ENCODE data around the gene PDE4DIP. TPM values are rescaled to one million over a fixed set of nuclear protein-coding genes. Genes with fewer than 3 reads are reported as not detected.
"Not testable (repeated sequence)": the region's sequence is repeated elsewhere in the genome, so short reads cannot be mapped to it uniquely, and the experiment has no call there.

Gene PDE4DIP
- total RNA-seq, 2 donors from 2014 or later = 33.0 to 56.2 TPM

DNA sequence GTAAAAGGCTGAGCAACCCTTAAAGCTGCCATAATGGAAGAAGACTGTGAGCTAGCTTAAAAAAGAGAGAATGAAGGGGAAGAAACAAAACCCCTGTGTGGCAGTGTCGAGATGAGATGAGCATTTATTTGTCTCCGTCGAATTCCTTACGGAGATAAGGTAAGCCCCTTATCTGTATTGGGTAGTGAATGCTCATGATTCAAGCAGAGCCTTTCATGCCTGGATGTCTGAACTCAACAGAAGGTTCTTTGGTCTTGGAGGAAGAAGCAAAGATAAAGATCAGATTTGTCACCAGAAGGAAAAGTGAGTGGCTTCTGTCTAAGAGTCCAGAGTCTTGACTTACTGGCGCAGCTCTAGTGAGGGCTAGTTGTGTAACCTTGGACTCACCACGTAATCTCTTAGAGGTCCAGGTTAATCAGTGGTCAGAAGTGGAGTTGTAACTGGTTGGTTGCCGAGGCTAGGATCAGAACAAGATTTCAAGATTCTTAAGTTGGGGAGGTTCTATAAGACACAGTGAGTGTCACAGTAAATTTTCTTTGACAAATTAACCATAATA, 146.1 kb downstream of the PDE4DIP start:
- H3K9me3 ChIP-seq (ENCODE audit: control insufficient read depth, low read length); H3K27ac Mint-ChIP-seq; H3K4me1 ChIP-seq (ENCODE audit: control insufficient read depth, insufficient read depth, low read length); H3K27ac ChIP-seq (ENCODE audit: low read depth, low read length); H3K36me3 Mint-ChIP-seq (ENCODE audit: low read depth); H3K9me3 Mint-ChIP-seq; H3K36me3 ChIP-seq (ENCODE audit: control insufficient read depth, insufficient read depth, low read length); H3K27me3 Mint-ChIP-seq (ENCODE audit: insufficient read depth); H3K27me3 ChIP-seq (ENCODE audit: control insufficient read depth, insufficient read depth, low read length, poor library complexity, severe bottlenecking); H3K9ac ChIP-seq (ENCODE audit: extremely low read depth, low read length, poor library complexity, severe bottlenecking); H3K4me1 Mint-ChIP-seq; H3K4me3 ChIP-seq (ENCODE audit: low read length); H3K4me3 Mint-ChIP-seq: not testable (repeated sequence)
- WGBS, 2 experiments (ENCODE audit: insufficient coverage in 1 of 2, insufficient read length in 1 of 2) = 47 to 61% methylated on average over 2 to 4 of the region's 7 CpGs
- peak; percentile 40 for DNase-seq

GRCh38 chr1:148991818-148992217, 147.6 kb downstream of the PDE4DIP start:
- H3K27ac Mint-ChIP-seq; H3K9me3 Mint-ChIP-seq; H3K27me3 ChIP-seq (ENCODE audit: control insufficient read depth, insufficient read depth, low read length, poor library complexity, severe bottlenecking); H3K36me3 Mint-ChIP-seq (ENCODE audit: low read depth); H3K27me3 Mint-ChIP-seq (ENCODE audit: insufficient read depth); H3K9me3 ChIP-seq (ENCODE audit: control insufficient read depth, low read length); H3K4me1 Mint-ChIP-seq; DNase-seq; H3K36me3 ChIP-seq (ENCODE audit: control insufficient read depth, insufficient read depth, low read length); H3K4me3 Mint-ChIP-seq; H3K27ac ChIP-seq (ENCODE audit: low read depth, low read length); H3K9ac ChIP-seq (ENCODE audit: extremely low read depth, low read length, poor library complexity, severe bottlenecking); H3K4me1 ChIP-seq (ENCODE audit: control insufficient read depth, insufficient read depth, low read length); H3K4me3 ChIP-seq (ENCODE audit: low read length): not testable (repeated sequence)
- WGBS, 2 experiments (ENCODE audit: insufficient coverage in 1 of 2, insufficient read length in 1 of 2) = 86% methylated on average over 1 of the region's 2 CpGs; no CpG with 5 or more reads in 1 of the 2 experiments

- not testable (repeated sequence) for H3K27ac ChIP-seq (ENCODE audit: low read depth, low read length); H3K4me1 Mint-ChIP-seq; DNase-seq; H3K9ac ChIP-seq (ENCODE audit: extremely low read depth, low read length, poor library complexity, severe bottlenecking); H3K36me3 ChIP-seq (ENCODE audit: control insufficient read depth, insufficient read depth, low read length); H3K36me3 Mint-ChIP-seq (ENCODE audit: low read depth); H3K9me3 ChIP-seq (ENCODE audit: control insufficient read depth, low read length); H3K9me3 Mint-ChIP-seq; H3K4me3 Mint-ChIP-seq; H3K27me3 Mint-ChIP-seq (ENCODE audit: insufficient read depth); H3K4me3 ChIP-seq (ENCODE audit: low read length); H3K27ac Mint-ChIP-seq; H3K4me1 ChIP-seq (ENCODE audit: control insufficient read depth, insufficient read depth, low read length); H3K27me3 ChIP-seq (ENCODE audit: control insufficient read depth, insufficient read depth, low read length, poor library complexity, severe bottlenecking)
- no CpG with 5 or more reads among the region's 2 CpGs for WGBS, 2 experiments (ENCODE audit: insufficient coverage in 1 of 2, insufficient read length in 1 of 2)
Measured at GRCh38 chr1:148992364-148992763, 148.1 kb downstream of the PDE4DIP start.

DNA sequence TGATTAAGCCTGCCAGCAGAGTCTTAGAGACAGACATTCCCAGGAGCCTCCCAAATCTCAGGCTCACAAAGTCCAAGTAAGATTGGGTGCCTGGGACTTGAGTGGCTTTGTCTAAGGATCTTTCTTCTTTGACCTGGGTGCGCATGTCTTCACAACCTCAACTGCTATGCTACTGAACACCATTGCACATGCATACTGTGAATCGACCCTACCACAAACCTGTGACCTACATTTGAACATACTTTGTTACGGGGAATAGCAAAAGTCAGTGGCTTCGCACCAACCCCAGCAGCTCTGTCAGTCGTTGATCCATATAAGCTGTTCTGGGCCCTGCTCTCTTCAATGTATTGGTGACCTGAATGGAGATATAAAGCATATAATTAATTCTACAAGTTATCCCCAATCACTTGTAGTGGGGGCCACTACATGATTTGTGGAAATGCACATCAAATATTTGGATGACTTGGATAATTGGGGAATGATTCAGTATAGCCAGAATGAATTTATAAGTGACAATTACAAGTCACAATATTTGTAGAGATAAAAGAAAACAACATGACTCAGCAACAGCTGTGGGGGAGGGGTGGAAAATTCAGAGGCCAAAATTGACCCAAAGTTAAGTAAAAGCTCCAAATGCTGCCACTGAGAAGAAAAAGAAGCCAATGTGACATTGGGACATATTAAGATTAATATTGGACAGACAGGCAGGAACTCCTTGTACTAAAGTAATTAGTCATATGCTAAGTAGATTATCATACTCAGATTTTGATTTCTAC, 152.4 kb downstream of the PDE4DIP start:
- 87% methylated on average over 3 of the region's 5 CpGs; no CpG with 5 or more reads in 1 of the 2 experiments for WGBS, 2 experiments (ENCODE audit: insufficient coverage in 1 of 2, insufficient read length in 1 of 2)
- not testable (repeated sequence) for H3K9me3 Mint-ChIP-seq, H3K27ac Mint-ChIP-seq

GRCh38 chr1:148997405-148997804, 153.2 kb downstream of the PDE4DIP start:
- WGBS, 2 experiments (ENCODE audit: insufficient coverage in 1 of 2, insufficient read length in 1 of 2) = 89% methylated on average over 1 of the region's 6 CpGs; no CpG with 5 or more reads in 1 of the 2 experiments
- not testable (repeated sequence) for H3K4me1 Mint-ChIP-seq; H3K9me3 Mint-ChIP-seq; DNase-seq; H3K4me1 ChIP-seq (ENCODE audit: control insufficient read depth, insufficient read depth, low read length); H3K36me3 Mint-ChIP-seq (ENCODE audit: low read depth); H3K9me3 ChIP-seq (ENCODE audit: control insufficient read depth, low read length); H3K27ac Mint-ChIP-seq; H3K4me3 Mint-ChIP-seq; H3K27me3 Mint-ChIP-seq (ENCODE audit: insufficient read depth); H3K4me3 ChIP-seq (ENCODE audit: low read length); H3K9ac ChIP-seq (ENCODE audit: extremely low read depth, low read length, poor library complexity, severe bottlenecking); H3K36me3 ChIP-seq (ENCODE audit: control insufficient read depth, insufficient read depth, low read length); H3K27me3 ChIP-seq (ENCODE audit: control insufficient read depth, insufficient read depth, low read length, poor library complexity, severe bottlenecking); H3K27ac ChIP-seq (ENCODE audit: low read depth, low read length)

More for the DNA sequence above, 152.4 kb downstream of the PDE4DIP start:
- not testable (repeated sequence) for H3K27me3 Mint-ChIP-seq (ENCODE audit: insufficient read depth); H3K4me3 Mint-ChIP-seq; H3K9ac ChIP-seq (ENCODE audit: extremely low read depth, low read length, poor library complexity, severe bottlenecking); H3K4me1 Mint-ChIP-seq; H3K4me1 ChIP-seq (ENCODE audit: control insufficient read depth, insufficient read depth, low read length); H3K27me3 ChIP-seq (ENCODE audit: control insufficient read depth, insufficient read depth, low read length, poor library complexity, severe bottlenecking); DNase-seq; H3K4me3 ChIP-seq (ENCODE audit: low read length); H3K36me3 Mint-ChIP-seq (ENCODE audit: low read depth); H3K9me3 ChIP-seq (ENCODE audit: control insufficient read depth, low read length); H3K27ac ChIP-seq (ENCODE audit: low read depth, low read length); H3K36me3 ChIP-seq (ENCODE audit: control insufficient read depth, insufficient read depth, low read length)

GRCh38 chr1:149002664-149003063, 158.4 kb downstream of the PDE4DIP start:
- H3K9me3 ChIP-seq (ENCODE audit: control insufficient read depth, low read length); H3K27me3 Mint-ChIP-seq (ENCODE audit: insufficient read depth); DNase-seq; H3K9me3 Mint-ChIP-seq; H3K36me3 ChIP-seq (ENCODE audit: control insufficient read depth, insufficient read depth, low read length); H3K4me3 Mint-ChIP-seq; H3K36me3 Mint-ChIP-seq (ENCODE audit: low read depth); H3K4me3 ChIP-seq (ENCODE audit: low read length); H3K27ac ChIP-seq (ENCODE audit: low read depth, low read length); H3K4me1 ChIP-seq (ENCODE audit: control insufficient read depth, insufficient read depth, low read length); H3K27ac Mint-ChIP-seq; H3K4me1 Mint-ChIP-seq; H3K27me3 ChIP-seq (ENCODE audit: control insufficient read depth, insufficient read depth, low read length, poor library complexity, severe bottlenecking); H3K9ac ChIP-seq (ENCODE audit: extremely low read depth, low read length, poor library complexity, severe bottlenecking): not testable (repeated sequence)
- no CpG with 5 or more reads among the region's 8 CpGs for WGBS, 2 experiments (ENCODE audit: insufficient coverage in 1 of 2, insufficient read length in 1 of 2)

DNA sequence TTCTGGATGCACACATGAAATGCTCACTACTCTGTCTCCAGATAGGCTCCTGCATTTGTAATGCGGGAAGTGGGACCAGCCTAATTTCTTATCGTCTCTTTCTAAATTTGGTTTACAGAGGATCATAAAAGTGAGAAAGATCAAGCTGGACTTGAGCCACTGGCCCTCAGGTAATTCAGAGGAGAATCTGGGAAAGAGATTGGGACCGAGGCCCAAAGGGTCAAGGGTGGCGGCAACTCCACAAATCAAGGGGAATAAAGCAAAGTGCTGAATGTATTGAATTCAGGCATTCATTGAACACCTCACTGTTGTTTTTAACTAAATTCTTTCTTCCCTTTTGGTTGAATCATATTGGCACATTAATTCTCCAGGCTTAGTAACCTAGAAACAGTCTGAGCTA, 164.1 kb downstream of the PDE4DIP start:
- not testable (repeated sequence) for H3K4me3 Mint-ChIP-seq; H3K36me3 Mint-ChIP-seq (ENCODE audit: low read depth); H3K27ac ChIP-seq (ENCODE audit: low read depth, low read length); H3K27me3 Mint-ChIP-seq (ENCODE audit: insufficient read depth); H3K27me3 ChIP-seq (ENCODE audit: control insufficient read depth, insufficient read depth, low read length, poor library complexity, severe bottlenecking); H3K9me3 Mint-ChIP-seq; H3K36me3 ChIP-seq (ENCODE audit: control insufficient read depth, insufficient read depth, low read length); DNase-seq; H3K4me1 ChIP-seq (ENCODE audit: control insufficient read depth, insufficient read depth, low read length); H3K4me3 ChIP-seq (ENCODE audit: low read length); H3K9ac ChIP-seq (ENCODE audit: extremely low read depth, low read length, poor library complexity, severe bottlenecking); H3K4me1 Mint-ChIP-seq; H3K27ac Mint-ChIP-seq; H3K9me3 ChIP-seq (ENCODE audit: control insufficient read depth, low read length)
- WGBS, 2 experiments (ENCODE audit: insufficient coverage in 1 of 2, insufficient read length in 1 of 2) = no CpG with 5 or more reads among the region's 4 CpGs
